Type B pancreatic cell (in vitro differentiated cells): ENCODE data around the gene ISM1. TPM values are rescaled to one million over a fixed set of nuclear protein-coding genes. Genes with fewer than 3 reads are reported as not detected.
A peak's percentile ranks its signal among the peaks of the same experiment; 100 is the strongest.

Source experiments
- DNase-seq: peaks from one replicate; pipeline ENCODE4 v3.0.0; 2021; ENCODE audit warnings: mixed read lengths; ENCODE audit not compliant: unreplicated experiment; ENCODE audit errors: extremely low spot score
- H3K27ac Mint-ChIP-seq: 2 replicates; pipeline ENCODE4 v1.8.0; 2021; ENCODE audit warnings: mild to moderate bottlenecking, mixed read lengths
- H3K27me3 Mint-ChIP-seq: 2 replicates; pipeline ENCODE4 v1.8.0; 2021; ENCODE audit warnings: mixed read lengths
- H3K36me3 Mint-ChIP-seq: 2 replicates; pipeline ENCODE4 v1.8.0; 2021; ENCODE audit warnings: mixed read lengths
- H3K4me1 Mint-ChIP-seq: one replicate; pipeline ENCODE4 v1.8.0; 2021; ENCODE audit warnings: mixed read lengths; ENCODE audit not compliant: unreplicated experiment
- H3K4me3 Mint-ChIP-seq: 2 replicates; pipeline ENCODE4 v1.8.0; 2021; ENCODE audit warnings: mild to moderate bottlenecking, mixed read lengths
- H3K9me3 Mint-ChIP-seq: 2 replicates; pipeline ENCODE4 v1.8.0; 2021; ENCODE audit warnings: mixed read lengths
- total RNA-seq: library from RNA; stranded (reverse); gene quantifications from 2 replicates; pipeline ENCODE4 v1.2.1, GENCODE V29; 2021; ENCODE audit warnings: low replicate concordance
- TF ChIP-seq, protein P1 (sequence below): fragments of 200-600 bp; sonication (generic); conservative IDR thresholded peaks from 2 replicates; pipeline ENCODE4 v1.5.0; 2021; ENCODE audit warnings: antibody characterized with exemption, mild to moderate bottlenecking

ISM1 gene
- total RNA-seq, 1 donor from 2014 or later: 9.0 TPM

DNA sequence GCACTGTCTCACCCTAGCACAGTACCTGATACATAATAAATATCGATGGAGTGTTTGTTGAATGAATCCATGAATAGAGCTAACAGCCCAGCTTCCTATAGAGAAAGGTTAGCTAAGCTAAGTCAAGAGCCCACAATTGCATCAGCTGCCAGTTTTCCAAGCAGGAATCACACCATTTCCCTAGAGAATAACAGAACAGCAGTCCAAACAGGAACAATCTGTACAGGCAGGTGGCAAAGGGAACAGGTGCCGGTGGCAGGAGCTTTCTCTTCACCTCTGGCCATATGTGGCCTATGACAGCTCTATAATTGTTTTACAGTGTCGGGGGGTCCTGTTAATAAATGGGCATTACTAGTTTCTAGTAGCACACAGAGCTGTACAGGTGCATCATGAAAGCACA, 38.8 kb downstream of the ISM1 start:
- no peaks in the 10 kb centered on the region for H3K36me3 Mint-ChIP-seq
- H3K4me3 Mint-ChIP-seq: no peak overlapping the region
- TF ChIP-seq, protein P1, sequence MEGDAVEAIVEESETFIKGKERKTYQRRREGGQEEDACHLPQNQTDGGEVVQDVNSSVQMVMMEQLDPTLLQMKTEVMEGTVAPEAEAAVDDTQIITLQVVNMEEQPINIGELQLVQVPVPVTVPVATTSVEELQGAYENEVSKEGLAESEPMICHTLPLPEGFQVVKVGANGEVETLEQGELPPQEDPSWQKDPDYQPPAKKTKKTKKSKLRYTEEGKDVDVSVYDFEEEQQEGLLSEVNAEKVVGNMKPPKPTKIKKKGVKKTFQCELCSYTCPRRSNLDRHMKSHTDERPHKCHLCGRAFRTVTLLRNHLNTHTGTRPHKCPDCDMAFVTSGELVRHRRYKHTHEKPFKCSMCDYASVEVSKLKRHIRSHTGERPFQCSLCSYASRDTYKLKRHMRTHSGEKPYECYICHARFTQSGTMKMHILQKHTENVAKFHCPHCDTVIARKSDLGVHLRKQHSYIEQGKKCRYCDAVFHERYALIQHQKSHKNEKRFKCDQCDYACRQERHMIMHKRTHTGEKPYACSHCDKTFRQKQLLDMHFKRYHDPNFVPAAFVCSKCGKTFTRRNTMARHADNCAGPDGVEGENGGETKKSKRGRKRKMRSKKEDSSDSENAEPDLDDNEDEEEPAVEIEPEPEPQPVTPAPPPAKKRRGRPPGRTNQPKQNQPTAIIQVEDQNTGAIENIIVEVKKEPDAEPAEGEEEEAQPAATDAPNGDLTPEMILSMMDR: no peak
- no peak for DNase-seq
- H3K4me1 Mint-ChIP-seq: peaks cover 19% of the 10 kb centered on the region
- H3K9me3 Mint-ChIP-seq: no peaks in the 10 kb centered on the region
- no peaks in the 10 kb centered on the region for H3K27me3 Mint-ChIP-seq
- H3K27ac Mint-ChIP-seq: no peak overlapping the region

DNA sequence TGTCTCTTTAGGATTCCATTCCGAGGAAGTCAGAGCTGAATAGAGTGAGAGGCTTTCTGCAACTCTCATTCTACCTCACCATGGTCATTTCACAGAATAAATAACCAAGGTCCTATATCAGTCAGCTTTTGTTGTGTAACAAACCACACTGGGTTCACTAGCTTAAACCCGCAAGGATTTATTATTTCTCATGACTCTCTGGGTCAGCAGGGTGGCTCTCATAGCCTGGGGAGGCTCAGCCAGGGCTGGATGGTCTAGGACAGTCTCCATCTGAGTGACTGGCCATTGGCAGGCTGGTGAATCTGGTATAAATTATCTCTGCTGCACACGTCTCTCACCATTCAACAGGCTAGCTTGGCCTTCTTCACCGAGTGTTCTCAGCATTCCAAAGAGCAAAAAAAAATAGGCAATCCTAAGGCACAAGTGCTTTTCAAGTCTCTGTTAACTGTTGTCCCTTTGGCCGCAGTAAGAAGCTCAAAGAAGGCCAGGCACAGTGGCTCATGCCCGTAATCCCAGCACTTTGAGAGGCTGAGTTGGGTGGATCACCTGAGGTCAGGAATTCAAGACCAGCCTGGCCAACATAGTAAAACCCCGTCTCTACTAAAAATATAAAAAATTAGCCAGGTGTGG, 39.7 kb downstream of the ISM1 start:
- TF ChIP-seq, protein P1: no peak
- H3K9me3 Mint-ChIP-seq: no peaks in the 10 kb centered on the region
- H3K4me1 Mint-ChIP-seq: peaks cover 19% of the 10 kb centered on the region
- no peak for DNase-seq
- no peaks in the 10 kb centered on the region for H3K27me3 Mint-ChIP-seq
- no peaks in the 10 kb centered on the region for H3K36me3 Mint-ChIP-seq
- no peak overlapping the region for H3K27ac Mint-ChIP-seq
- no peak overlapping the region for H3K4me3 Mint-ChIP-seq

DNA sequence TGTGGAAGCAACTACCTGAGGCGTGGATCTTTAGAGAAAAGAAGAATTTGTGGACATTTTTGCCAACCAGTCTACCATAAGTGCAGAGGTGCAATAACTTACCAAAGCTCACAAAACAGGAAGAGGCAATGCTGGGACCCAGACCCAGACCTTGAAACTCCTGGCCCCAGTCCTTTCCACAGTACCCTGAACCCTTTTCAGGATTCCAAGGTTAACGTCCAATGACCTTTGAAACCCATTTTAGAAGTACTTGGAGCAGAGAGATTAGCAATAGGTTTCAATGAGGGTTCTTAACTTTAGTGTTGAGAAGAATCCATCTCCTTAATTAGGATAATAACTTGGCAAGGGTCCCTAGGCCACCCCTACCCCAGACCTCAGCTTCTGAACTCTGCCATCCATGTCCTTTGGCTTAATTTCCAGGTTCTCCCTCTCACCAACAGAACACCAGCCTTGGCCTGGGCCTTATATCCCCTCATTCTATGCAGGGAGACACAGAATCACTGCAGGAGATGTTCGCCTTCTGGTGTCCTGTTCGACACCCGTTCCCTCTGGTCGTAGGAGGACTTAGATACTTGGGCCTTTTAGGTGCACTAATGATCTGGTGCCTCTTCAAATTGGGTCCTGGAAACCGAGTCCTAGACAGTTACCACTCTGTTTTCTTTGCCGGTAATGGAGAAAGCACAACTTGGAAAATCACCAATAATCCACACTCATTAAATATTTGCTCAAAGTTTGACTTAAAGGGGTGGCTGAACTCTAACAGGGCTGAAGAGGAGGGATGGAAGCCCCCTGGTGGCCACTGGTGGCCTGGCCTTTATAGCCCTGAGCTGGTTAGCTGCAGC, 40.6 kb downstream of the ISM1 start:
- Mint-ChIP-seq H3K27ac (no peak overlapping the region), H3K4me3 (no peak overlapping the region)

DNA sequence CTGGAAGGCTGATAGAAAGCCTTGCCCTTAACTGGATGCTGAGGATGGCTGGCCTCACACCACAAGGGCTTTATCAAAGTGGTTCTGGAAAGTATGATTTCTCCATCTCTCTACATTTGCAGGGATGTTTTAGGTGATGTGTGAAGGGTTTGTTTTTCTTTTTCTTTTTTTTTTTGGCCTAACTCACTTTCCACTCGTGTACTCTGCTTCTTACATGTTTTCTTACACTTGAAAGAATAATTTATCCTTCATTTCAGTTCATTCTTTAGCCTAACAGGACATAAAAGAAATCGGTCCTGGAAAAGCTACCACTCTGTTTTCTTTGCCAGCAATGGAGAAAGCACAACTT, 41.2 kb downstream of the ISM1 start:
- no peak overlapping the region for H3K4me3 Mint-ChIP-seq
- no peaks in the 10 kb centered on the region for H3K27me3 Mint-ChIP-seq
- TF ChIP-seq, protein P1: no peak
- no peaks in the 10 kb centered on the region for H3K36me3 Mint-ChIP-seq
- DNase-seq: no peak
- no peak overlapping the region for H3K27ac Mint-ChIP-seq
- H3K9me3 Mint-ChIP-seq: no peaks in the 10 kb centered on the region
- peaks cover 19% of the 10 kb centered on the region for H3K4me1 Mint-ChIP-seq

More for the DNA sequence above, 40.6 kb downstream of the ISM1 start:
- no peaks in the 10 kb centered on the region for H3K27me3 Mint-ChIP-seq
- H3K36me3 Mint-ChIP-seq: no peaks in the 10 kb centered on the region
- DNase-seq: no peak
- peaks cover 19% of the 10 kb centered on the region for H3K4me1 Mint-ChIP-seq
- TF ChIP-seq, protein P1: peak; percentile 84
- H3K9me3 Mint-ChIP-seq: no peaks in the 10 kb centered on the region

DNA sequence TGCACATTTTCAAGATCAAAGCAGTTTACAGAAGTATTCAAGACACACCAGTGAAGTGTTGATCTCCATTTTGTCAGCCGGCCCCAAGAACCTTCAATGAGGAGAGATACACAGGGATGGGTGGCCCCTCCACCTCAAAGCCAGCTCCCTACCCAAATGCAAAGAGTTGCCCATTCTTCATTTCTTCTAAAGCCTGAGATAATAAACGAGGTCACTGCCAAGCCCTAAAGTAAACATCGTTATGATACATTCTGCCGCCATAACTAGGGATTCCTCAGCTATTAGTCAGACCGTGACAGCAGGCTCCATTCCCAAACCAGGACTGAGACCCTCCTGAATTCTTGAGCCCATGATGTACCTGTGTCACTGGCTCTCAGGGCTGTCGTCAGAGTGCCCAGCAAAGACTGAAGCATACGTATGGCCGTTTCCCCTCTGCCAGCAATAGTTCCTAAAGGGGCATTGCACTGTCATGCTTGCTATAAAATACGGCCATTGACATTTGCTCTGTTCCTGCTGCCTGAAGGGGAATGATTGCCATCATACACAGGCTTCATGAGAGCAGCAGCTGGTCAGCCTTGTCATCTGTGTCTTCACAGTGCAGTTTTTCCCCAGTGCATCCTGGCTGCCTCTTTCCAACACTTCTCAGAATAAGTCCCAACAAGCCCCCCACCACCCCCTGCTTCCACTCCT, 41.7 kb downstream of the ISM1 start:
- no peak for DNase-seq
- no peaks in the 10 kb centered on the region for H3K9me3 Mint-ChIP-seq
- H3K4me3 Mint-ChIP-seq: no peak overlapping the region
- peaks cover 19% of the 10 kb centered on the region for H3K4me1 Mint-ChIP-seq
- H3K27ac Mint-ChIP-seq: no peak overlapping the region
- H3K27me3 Mint-ChIP-seq: no peaks in the 10 kb centered on the region
- TF ChIP-seq, protein P1: no peak
- H3K36me3 Mint-ChIP-seq: no peaks in the 10 kb centered on the region
